ENCODE measurements around the gene HOXA13.

The HOXA13 gene

DNA sequence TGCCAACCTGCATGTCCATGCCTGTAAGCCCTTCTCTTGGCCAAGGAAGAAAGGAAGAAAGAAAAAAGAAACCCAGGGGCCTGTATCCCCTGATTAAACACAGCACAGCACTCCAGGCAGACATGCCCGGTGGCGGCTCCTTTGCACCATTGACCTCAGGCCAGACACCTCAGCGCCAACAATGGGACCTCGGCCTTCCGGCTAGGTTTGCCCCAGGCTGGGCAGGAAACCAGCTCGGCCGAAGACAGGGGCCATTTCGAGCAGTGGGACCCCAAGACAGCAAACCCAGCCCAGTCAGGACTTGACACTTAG is 28.6 kb downstream of the HOXA13 start:
- intact Hi-C loops (cut with DNase I; ENCODE audit: low total_unique reads) = loop anchor here (5.0 kb wide), 1 partner anchor 974 kb away; no protein-coding TSS in a partner anchor
- peak; percentile 40 to 74 for DNase-seq
- TF ChIP-seq, protein P1, sequence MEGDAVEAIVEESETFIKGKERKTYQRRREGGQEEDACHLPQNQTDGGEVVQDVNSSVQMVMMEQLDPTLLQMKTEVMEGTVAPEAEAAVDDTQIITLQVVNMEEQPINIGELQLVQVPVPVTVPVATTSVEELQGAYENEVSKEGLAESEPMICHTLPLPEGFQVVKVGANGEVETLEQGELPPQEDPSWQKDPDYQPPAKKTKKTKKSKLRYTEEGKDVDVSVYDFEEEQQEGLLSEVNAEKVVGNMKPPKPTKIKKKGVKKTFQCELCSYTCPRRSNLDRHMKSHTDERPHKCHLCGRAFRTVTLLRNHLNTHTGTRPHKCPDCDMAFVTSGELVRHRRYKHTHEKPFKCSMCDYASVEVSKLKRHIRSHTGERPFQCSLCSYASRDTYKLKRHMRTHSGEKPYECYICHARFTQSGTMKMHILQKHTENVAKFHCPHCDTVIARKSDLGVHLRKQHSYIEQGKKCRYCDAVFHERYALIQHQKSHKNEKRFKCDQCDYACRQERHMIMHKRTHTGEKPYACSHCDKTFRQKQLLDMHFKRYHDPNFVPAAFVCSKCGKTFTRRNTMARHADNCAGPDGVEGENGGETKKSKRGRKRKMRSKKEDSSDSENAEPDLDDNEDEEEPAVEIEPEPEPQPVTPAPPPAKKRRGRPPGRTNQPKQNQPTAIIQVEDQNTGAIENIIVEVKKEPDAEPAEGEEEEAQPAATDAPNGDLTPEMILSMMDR (IDR thresholded peaks at IDR 0.05) = no peak
- no peaks in the 10 kb centered on the region for H3K36me3 ChIP-seq
- no peaks in the 10 kb centered on the region for H3K9me3 ChIP-seq
- peak overlapping the region; percentile 96 to 97 for H3K27ac ChIP-seq
- no peaks in the 10 kb centered on the region for H3K27me3 ChIP-seq
- H3K4me3 ChIP-seq = peak overlapping the region; percentile 68 to 91
- peaks cover 0 to 42% (median 12%) of the 10 kb centered on the region in 4 donors for H3K4me1 ChIP-seq

DNA sequence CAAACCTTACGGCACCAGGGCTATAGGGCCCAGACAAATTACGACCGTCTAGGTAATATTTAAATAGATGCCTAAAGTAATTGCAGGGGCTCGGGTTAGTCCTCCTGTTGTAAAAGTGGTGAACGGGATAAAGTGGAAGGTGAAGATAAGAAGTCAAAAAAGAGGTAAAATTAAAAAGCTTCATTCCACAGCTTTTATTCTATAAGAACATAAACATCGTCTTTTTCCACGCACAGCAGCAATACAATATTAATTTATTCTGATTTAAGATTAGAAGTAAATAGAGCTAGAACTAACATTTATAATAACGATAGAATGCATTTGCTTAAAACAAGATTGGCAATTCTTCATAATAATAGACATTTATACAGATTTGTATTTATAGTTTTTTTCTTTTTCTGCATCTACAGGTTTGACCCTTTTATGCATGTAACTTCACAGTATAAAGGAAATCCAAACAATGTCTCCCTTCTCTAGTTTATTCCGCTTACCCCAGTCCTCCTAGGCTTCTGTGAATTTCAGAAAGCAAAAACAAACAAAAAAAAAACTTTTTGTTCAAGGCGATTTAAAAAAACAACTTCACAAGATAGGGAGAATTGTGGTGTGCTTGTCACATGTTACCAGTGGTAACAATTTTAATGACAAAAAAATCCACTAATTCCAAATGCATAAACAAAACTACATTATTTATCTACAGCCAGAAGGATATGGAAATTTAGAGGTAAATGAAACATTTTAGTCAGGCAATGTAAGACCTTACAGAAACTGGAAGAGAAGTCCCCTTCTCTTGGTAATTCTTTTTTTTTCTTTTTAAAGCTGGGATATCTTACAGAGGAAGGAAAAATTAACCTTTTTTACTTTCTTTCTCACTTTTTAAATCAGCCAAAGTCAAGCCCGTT is 29.2 kb downstream of the HOXA13 start:
- Histone ChIP-seq H3K27me3 (no peaks in the 10 kb centered on the region), H3K9me3 (no peaks in the 10 kb centered on the region), H3K27ac (peak overlapping the region; percentile 96 to 97), H3K36me3 (no peaks in the 10 kb centered on the region), H3K4me3 (peak overlapping the region; percentile 68 to 91), H3K4me1 (peaks cover 0 to 41% (median 12%) of the 10 kb centered on the region in 4 donors)
- TF ChIP-seq, protein P1 (IDR thresholded peaks at IDR 0.05) = no peak
- DNase-seq = no peak
- intact Hi-C loops (cut with DNase I; ENCODE audit: low total_unique reads) = loop anchor here (5.0 kb wide), 1 partner anchor 973 kb away; no protein-coding TSS in a partner anchor

DNA sequence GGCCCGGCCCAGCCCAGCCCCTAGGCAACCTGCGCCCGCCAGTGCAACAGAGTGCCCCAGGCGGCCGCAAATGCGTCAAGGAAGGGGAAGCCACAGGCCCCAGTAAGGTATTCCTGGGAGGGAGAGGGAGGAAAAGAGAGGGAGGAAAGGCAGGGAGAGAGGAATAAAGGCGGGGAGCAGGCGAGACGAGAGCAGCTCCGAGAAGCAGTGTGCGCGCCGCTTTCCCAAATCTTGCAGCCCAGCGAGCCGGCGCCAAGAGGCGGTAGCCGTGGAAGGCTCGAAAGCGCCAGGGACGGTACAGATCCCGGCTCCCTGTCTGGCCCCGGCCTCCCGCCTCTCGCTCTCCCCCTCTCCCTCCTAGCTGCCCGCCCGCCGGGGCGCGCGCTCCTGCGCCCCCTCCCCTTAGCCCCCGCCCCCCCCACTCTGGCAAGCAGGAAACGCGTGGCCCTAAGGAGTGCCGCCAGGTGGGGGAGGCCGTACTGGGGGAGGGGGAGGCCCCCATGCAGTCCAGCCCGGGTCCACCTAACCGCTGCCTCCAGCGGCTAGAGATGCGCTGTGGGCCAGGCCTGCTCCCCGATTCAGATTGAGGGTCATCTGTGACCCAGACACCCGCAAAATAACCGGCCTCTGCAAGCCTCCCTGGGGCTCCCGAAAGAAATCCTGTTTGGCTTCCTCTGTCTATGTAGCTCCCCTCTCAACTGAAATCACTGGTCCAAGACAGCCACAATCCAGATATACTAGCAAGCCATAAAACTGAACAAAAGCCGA is 30.0 kb downstream of the HOXA13 start:
- Histone ChIP-seq H3K4me1 (peaks cover 0 to 33% (median 11%) of the 10 kb centered on the region in 4 donors), H3K36me3 (no peaks in the 10 kb centered on the region), H3K27ac (peak overlapping the region; percentile 96 to 97), H3K9me3 (no peaks in the 10 kb centered on the region), H3K27me3 (no peaks in the 10 kb centered on the region), H3K4me3 (peak overlapping the region; percentile 68 to 91)
- TF ChIP-seq, protein P1 (IDR thresholded peaks at IDR 0.05) = no peak
- intact Hi-C loops (cut with DNase I; ENCODE audit: low total_unique reads) = loop anchor here (2.0 to 10.0 kb wide), 3 partner anchors 973 to 1775 kb away; no protein-coding TSS in a partner anchor
- peak in 1 of 2 donors; percentile 77 for DNase-seq

DNA sequence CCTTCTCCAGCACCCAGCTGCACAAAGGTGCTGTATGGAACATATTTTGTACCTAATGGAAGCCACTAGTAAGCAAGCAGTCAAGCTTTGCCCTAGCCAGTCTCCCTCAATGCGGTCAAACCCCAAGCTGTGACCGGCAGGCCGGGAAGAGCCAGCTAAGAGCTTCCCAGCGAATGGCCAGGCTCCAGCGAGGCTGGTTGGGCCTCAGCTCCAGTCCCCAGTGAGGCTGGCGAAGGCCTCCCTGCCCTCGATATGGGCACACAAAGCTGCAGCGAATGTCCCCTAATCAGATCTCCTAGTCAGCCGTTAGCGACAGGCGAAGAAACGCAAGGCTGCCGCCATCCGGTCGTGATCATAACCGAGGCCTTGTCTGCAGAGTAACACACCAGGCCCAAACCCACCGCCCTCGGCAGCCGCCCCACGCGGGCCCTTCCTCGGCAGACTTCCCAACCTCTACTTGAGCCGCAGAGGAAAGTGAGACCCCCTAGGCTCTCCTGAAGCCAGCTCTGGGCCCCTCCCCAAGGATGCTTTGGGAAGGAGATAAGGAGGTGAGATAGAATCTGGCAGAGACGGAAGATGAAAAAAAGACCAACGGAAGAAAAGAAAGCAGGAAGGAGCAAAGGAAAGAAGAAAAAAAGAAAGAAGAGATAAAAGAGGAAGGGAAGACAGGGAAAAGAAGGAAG is 31.5 kb downstream of the HOXA13 start:
- TF ChIP-seq, protein P1 (IDR thresholded peaks at IDR 0.05) = peak in 1 of 2 experiments; percentile 9
- intact Hi-C loops (cut with DNase I; ENCODE audit: low total_unique reads) = loop anchor here (2.0 to 10.0 kb wide), 2 partner anchors 1312 to 1774 kb away; no protein-coding TSS in a partner anchor
- Histone ChIP-seq H3K36me3 (no peaks in the 10 kb centered on the region), H3K27ac (peak overlapping the region; percentile 96 to 97), H3K4me1 (peaks cover 0 to 30% (median 6%) of the 10 kb centered on the region in 4 donors), H3K9me3 (no peaks in the 10 kb centered on the region), H3K4me3 (peak overlapping the region; percentile 68 to 91), H3K27me3 (no peaks in the 10 kb centered on the region)
- peak in 1 of 2 donors; percentile 90 for DNase-seq

DNA sequence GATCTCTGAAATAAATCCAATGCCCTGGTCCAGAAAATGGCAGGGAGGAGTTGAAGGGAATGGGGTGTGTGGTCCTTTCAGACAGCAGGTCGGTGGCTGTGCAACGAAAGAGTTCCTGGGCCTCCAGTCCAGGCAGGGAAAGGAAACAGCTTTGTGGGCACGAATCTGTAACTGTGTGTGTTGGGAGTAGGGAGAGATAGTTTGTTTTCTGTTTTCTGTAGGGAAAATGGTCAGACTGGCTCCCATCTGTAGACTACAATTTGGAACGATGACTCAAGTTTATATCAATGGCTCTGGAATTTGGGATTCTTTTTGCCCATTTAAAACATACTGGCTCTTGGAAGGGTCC is 32.0 kb downstream of the HOXA13 start:
- H3K27me3 ChIP-seq = no peaks in the 10 kb centered on the region
- no peaks in the 10 kb centered on the region for H3K36me3 ChIP-seq
- peaks cover 0 to 35% (median 6%) of the 10 kb centered on the region in 4 donors for H3K4me1 ChIP-seq
- peak in 1 of 2 donors; percentile 51 for DNase-seq
- intact Hi-C loops (cut with DNase I; ENCODE audit: low total_unique reads) = loop anchor here (2.0 to 10.0 kb wide), 2 partner anchors 1311 to 1773 kb away; no protein-coding TSS in a partner anchor
- TF ChIP-seq, protein P1 (IDR thresholded peaks at IDR 0.05) = no peak
- H3K4me3 ChIP-seq = peak overlapping the region; percentile 68 to 91
- H3K9me3 ChIP-seq = no peaks in the 10 kb centered on the region
- peak overlapping the region; percentile 96 to 97 for H3K27ac ChIP-seq
